GM12892 (cell line): ENCODE results near the gene PCDH8.

Experiments used
- POLR2A ChIP-seq: IDR thresholded peaks from 2 replicates; pipeline ENCODE4 v1.6.1; 2011; ENCODE audit warnings: low read depth, low read length, control low read depth
- POLR2AphosphoS5 ChIP-seq: IDR thresholded peaks from 2 replicates; pipeline ENCODE4 v1.6.1; 2011; ENCODE audit warnings: low read depth, low read length, control low read depth
- TAF1 ChIP-seq: IDR thresholded peaks from 2 replicates; pipeline ENCODE4 v1.6.1; 2011; ENCODE audit warnings: low read depth, mild to moderate bottlenecking, control low read depth, low read length, borderline replicate concordance

GRCh38 chr13:52809310-52809769 is 39.1 kb downstream of the PCDH8 start:
- TF ChIP-seq POLR2AphosphoS5 (no peak), TAF1 (no peak), POLR2A (no peak)
